A549 (cell line): Measurements from ENCODE around the gene MUC3A. TPM values are rescaled to one million over a fixed set of nuclear protein-coding genes. Genes with fewer than 3 reads are reported as not detected.
A peak's percentile ranks its signal among the peaks of the same experiment; 100 is the strongest.

Experiments used
- ATAC-seq, 2 experiments: fragments of 200-7000 bp in 1 of 2; fragments of >200 bp in 1 of 2; cut with Nextera tagmentation in 1 of 2; cut with Tn5 transposase in 1 of 2; 3 replicates each; pipeline versions ENCODE4 v1.8.0 to v1.9.1; 2018 to 2020; ENCODE audit warnings: mild to moderate bottlenecking in 1 of 2, moderate library complexity in 1 of 2
- CTCF ChIA-PET: fragments of 300-600 bp; sonication (Branson Sonifier 250); formaldehyde crosslinking; extraction: SDS; loops from one replicate; lab custom pipeline; 2021; ENCODE audit warnings: antibody characterized with exemption, inconsistent platforms; lab: Yijun Ruan, JAX
- POLR2A ChIA-PET: fragments of 350-600 bp; formaldehyde crosslinking; extraction: SDS; loops from one replicate; lab custom pipeline; 2021; ENCODE audit warnings: antibody characterized with exemption, inconsistent platforms; lab: Yijun Ruan, JAX
- DNase-seq, 2 experiments: peaks; one replicate each; pipeline versions ENCODE4 v3.0.0 to v3.0.0-alpha.2; 2011 to 2016; ENCODE audit warnings: low read depth in 1 of 2, low spot score in 1 of 2
- FAIRE-seq: peaks from 2 replicates; lab custom pipeline; 2011; peaks lifted over from hg19 to GRCh38; lab: Jason Lieb, UNC
- H3K27ac ChIP-seq, 2 experiments: fragments of >200 bp; sonication (Bioruptor Twin); formaldehyde crosslinking; 3 replicates each; pipeline ENCODE4 v1.5.1; 2016 to 2017
- H3K4me1 ChIP-seq: fragments of >200 bp; sonication (Bioruptor Twin); formaldehyde crosslinking; 3 replicates; pipeline ENCODE4 v1.6.1; 2016
- H3K4me2 ChIP-seq: fragments of >200 bp; sonication (Bioruptor Twin); formaldehyde crosslinking; 3 replicates; pipeline ENCODE4 v1.6.1; 2016
- H3K4me3 ChIP-seq: fragments of >200 bp; sonication (Bioruptor Twin); formaldehyde crosslinking; 3 replicates; pipeline ENCODE4 v1.5.1; 2016
- H3K9me3 ChIP-seq: fragments of >200 bp; sonication (Bioruptor Twin); formaldehyde crosslinking; 3 replicates; pipeline ENCODE4 v1.6.1; 2016
- CHD2 ChIP-seq: fragments of 150-350 bp; IDR thresholded peaks from 2 replicates; pipeline ENCODE4 v1.6.1; 2014; ENCODE audit warnings: low read length; ENCODE audit not compliant: partially characterized antibody
- CTCF ChIP-seq: fragments of >200 bp; sonication (Bioruptor Twin); formaldehyde crosslinking; IDR thresholded peaks from 3 replicates; pipeline ENCODE4 v1.5.1; 2016
- E2F6 ChIP-seq: IDR thresholded peaks from 2 replicates; pipeline ENCODE4 v1.6.1; 2012; ENCODE audit warnings: low read depth, borderline replicate concordance
- FOXS1 ChIP-seq: fragments of 250-450 bp; sonication (Bioruptor Pico); IDR thresholded peaks from 2 replicates; pipeline ENCODE4 v1.5.0; 2020; ENCODE audit warnings: mild to moderate bottlenecking, moderate library complexity
- JUN ChIP-seq, 2 experiments: fragments of >200 bp; sonication (Bioruptor Twin); formaldehyde crosslinking; IDR thresholded peaks; 2 replicates in 1 of 2; 3 replicates in 1 of 2; pipeline ENCODE4 v1.6.1; 2016 to 2017
- MAFK ChIP-seq: fragments of 450-650 bp; IDR thresholded peaks from 2 replicates; pipeline ENCODE4 v1.6.1; 2014; ENCODE audit not compliant: partially characterized antibody
- MAX ChIP-seq: IDR thresholded peaks from 2 replicates; pipeline ENCODE4 v1.6.1; 2012
- MAZ ChIP-seq: fragments of 150-350 bp; IDR thresholded peaks from 2 replicates; pipeline ENCODE4 v1.6.1; 2014; ENCODE audit warnings: antibody characterized with exemption, low read depth, low read length, borderline replicate concordance
- POLR2AphosphoS2 ChIP-seq: conservative IDR thresholded peaks from 2 replicates; pipeline ENCODE4 v1.6.1; 2012; ENCODE audit warnings: low read length, improper control_type of control experiment, inconsistent platforms
- RAD21 ChIP-seq, 2 experiments: fragments of >200 bp in 1 of 2; sonication (Bioruptor Twin) in 1 of 2; formaldehyde crosslinking in 1 of 2; IDR thresholded peaks in 1 of 2; conservative IDR thresholded peaks in 1 of 2; 2 replicates in 1 of 2; 3 replicates in 1 of 2; pipeline ENCODE4 v1.6.1; 2012 to 2018; ENCODE audit warnings: inconsistent platforms in 1 of 2
- RNF2 ChIP-seq: fragments of 200-600 bp; sonication (generic); IDR thresholded peaks from 2 replicates; pipeline ENCODE4 v1.6.1; 2016; ENCODE audit warnings: low read depth, mild to moderate bottlenecking, antibody characterized with exemption, moderate library complexity, borderline replicate concordance
- SMC3 ChIP-seq: fragments of >200 bp; sonication (Bioruptor Twin); formaldehyde crosslinking; IDR thresholded peaks from 3 replicates; pipeline ENCODE4 v1.6.1; 2018; ENCODE audit warnings: inconsistent platforms
- WGBS: methylation state at CpG from one replicate; pipeline ENCODE4 v1.1.6; 2017; ENCODE audit errors: missing lambda C conversion rate; 5-methylcytosine and 5-hydroxymethylcytosine counted together
- polyA plus RNA-seq, 4 experiments: library from polyadenylated mRNA; depleted of rRNA in 3 of 4; stranded (reverse); fragments of >200 nt; fragmentation: RNase III in 1 of 4; extraction: RNeasy Plus Mini Kit Qiagen cat#74134 plus additional on column Dnase treatment in 1 of 4; gene quantifications; 2 replicates in 3 of 4; 3 replicates in 1 of 4; pipeline ENCODE4 v1.2.3, GENCODE V29; 2011 to 2017

The MUC3A gene
- polyA plus RNA-seq, 2 of the 4 experiments (the other 2 are of a cell fraction) = 4.0 to 6.9 TPM

- Histone ChIP-seq H3K4me3 (peak overlapping the region; percentile 48), H3K27ac (peak overlapping the region in 1 of 2 experiments; percentile 74; a peak in 1 of 6 replicates), H3K9me3 (0 out of 3 replicates have a peak, but pooled peaks cover 1% of the 10 kb centered on the region), H3K4me1 (peaks cover 24% of the 10 kb centered on the region; the same call in 2 of the 3 replicates), H3K4me2 (peak overlapping the region; percentile 96)
- CTCF ChIA-PET = interaction anchor here (0.6 to 3.0 kb wide), 20 partner anchors 10 to 247 kb away, joined by 3 to 25 read pairs (median 4); partner anchors contain the start of genes MUC17 and UFSP1
- DNase-seq (no peak), ATAC-seq (no peak), FAIRE-seq (no peak)
- WGBS = 37% methylated on average over 22 of the region's 25 CpGs
- TF ChIP-seq FOXS1 = no peak
- POLR2A ChIA-PET = no interaction called here
Observed at GRCh38 chr7:100965045-100965722, 15.8 kb downstream of the MUC3A start.

- TF ChIP-seq MAFK (no peak), CTCF (peak; percentile 99), RNF2 (peak; percentile 50; the same call in 1 of the 2 replicates), E2F6 (peak; percentile 78; the same call in 1 of the 2 replicates), CHD2 (no peak), RAD21 (conservative IDR thresholded peaks at IDR 0.05 in 1 of 2, IDR thresholded peaks at IDR 0.05 in 1 of 2) (peak; percentile 74 to 87), SMC3 (peak; percentile 97), MAZ (peak; percentile 88; the same call in 1 of the 2 replicates), MAX (peak; percentile 73), JUN (IDR thresholded peaks at IDR 0.05) (peak in 1 of 2 experiments; percentile 58; a peak in 1 of 5 replicates)
- TF ChIP-seq, all 56 proteins: peak for 8
- FAIRE-seq = no peak
- Histone ChIP-seq H3K4me1 (peaks cover 24% of the 10 kb centered on the region; the same call in 2 of the 3 replicates), H3K4me2 (peak overlapping the region; percentile 96), H3K27ac (peak overlapping the region; percentile 48 to 74; a peak in 5 of 6 replicates), H3K4me3 (peak overlapping the region; percentile 48), H3K9me3 (no peaks in the 10 kb centered on the region)
- ATAC-seq = peak; percentile 85 to 93
- 6% methylated on average over 40 of the region's 58 CpGs for WGBS
- CTCF ChIA-PET = interaction anchor here (0.6 to 3.0 kb wide), 30 partner anchors 8 to 247 kb away, joined by 3 to 25 read pairs (median 4); partner anchors contain the start of genes MUC17 and UFSP1
- DNase-seq = peak; percentile 88 to 98
- POLR2A ChIA-PET = interaction anchor here (0.7 kb wide), 1 partner anchor 51 kb away, joined by 3 read pairs; no protein-coding TSS in a partner anchor
Observed at GRCh38 chr7:100965723-100966541, 16.6 kb downstream of the MUC3A start.

GRCh38 chr7:100966542-100967291 lies 17.4 kb downstream of the MUC3A start:
- POLR2A ChIA-PET = no interaction called here
- TF ChIP-seq MAX = 0 out of 2 replicates have a peak, but pooled peaks have one; percentile 42
- no peak for TF ChIP-seq POLR2AphosphoS2
- peak; percentile 27; the same call in 2 of the 3 replicates for TF ChIP-seq CTCF
- no peak for FAIRE-seq
- no peak for DNase-seq
- H3K4me2 ChIP-seq = peak overlapping the region; percentile 96
- CTCF ChIA-PET = interaction anchor here (0.7 to 3.0 kb wide), 20 partner anchors 8 to 228 kb away, joined by 3 to 25 read pairs (median 4); partner anchors contain the start of gene MUC17
- peaks cover 24% of the 10 kb centered on the region; the same call in 2 of the 3 replicates for H3K4me1 ChIP-seq
- peak overlapping the region; percentile 48 for H3K4me3 ChIP-seq
- ATAC-seq = peak; percentile 2 to 42
- peak overlapping the region; percentile 48 to 74; a peak in 5 of 6 replicates for H3K27ac ChIP-seq
- no peaks in the 10 kb centered on the region for H3K9me3 ChIP-seq
- WGBS = 7% methylated on average over 30 of the region's 40 CpGs
